H4 (cell line): ENCODE results near the gene PADI2. TPM values are rescaled to one million over a fixed set of nuclear protein-coding genes. Genes with fewer than 3 reads are reported as not detected.

ENCODE experiments used
- DNase-seq: peaks from one replicate; pipeline ENCODE4 v3.0.0-alpha.2; 2015; ENCODE audit warnings: low spot score
- total RNA-seq: library from RNA; depleted of rRNA; stranded (reverse); fragments of >200 nt; shearing (Covaris generic); gene quantifications from 2 replicates; pipeline ENCODE4 v1.2.3, GENCODE V29; 2014; rRNA removed

The PADI2 gene
- total RNA-seq, 1 experiment from 2014 or later: 0.08 TPM

- DNase-seq: no peak
Measured at GRCh38 chr1:17021896-17022295, 97.4 kb downstream of the PADI2 start.

GRCh38 chr1:17020502-17020901 is 98.7 kb downstream of the PADI2 start:
- no peak for DNase-seq

GRCh38 chr1:17018849-17019248 is 100.4 kb downstream of the PADI2 start:
- DNase-seq: no peak

- no peak for DNase-seq
Measured at GRCh38 chr1:17017435-17017834, 101.8 kb downstream of the PADI2 start.

Other genes starting within 250 kb of the PADI2 start
- not detected in 2 replicates for gene RNU1-2, start 223.5 kb downstream of the PADI2 start, total RNA-seq
- 2.8 and 7.6 TPM in 2 replicates for gene CROCC, start 197.5 kb downstream of the PADI2 start, total RNA-seq
- 14.1 and 15.8 TPM in 2 replicates for gene MFAP2, start 138.8 kb downstream of the PADI2 start, total RNA-seq
- gene ATP13A2, start 107.5 kb downstream of the PADI2 start, total RNA-seq: 9.8 and 17.5 TPM in 2 replicates
- 322 and 356 TPM in 2 replicates for gene SDHB, start 65.4 kb downstream of the PADI2 start, total RNA-seq
- gene PADI1, start 85.7 kb upstream of the PADI2 start, total RNA-seq: 0.02 and 1.0 TPM in 2 replicates
- 5.7 and 6.0 TPM in 2 replicates for gene PADI3, start 129.6 kb upstream of the PADI2 start, total RNA-seq
- gene PADI4, start 188.7 kb upstream of the PADI2 start, total RNA-seq: 0.27 TPM in 2 replicates